Activated CD8-positive, alpha-beta memory T cell treated with anti-CD3 and anti-CD28 coated beads for 48 hours (primary cell): ENCODE results near the gene CDKAL1.
A peak's percentile ranks its signal among the peaks of the same experiment; 100 is the strongest.
"Not testable (repeated sequence)": the region's sequence is repeated elsewhere in the genome, so short reads cannot be mapped to it uniquely, and the experiment has no call there.

Source experiments
- DNase-seq, 3 experiments: peaks; one replicate each; pipeline ENCODE4 v3.0.0-alpha.2; 2020; ENCODE audit warnings: low read depth in 2 of 3, low spot score in 2 of 3

CDKAL1 gene

DNA sequence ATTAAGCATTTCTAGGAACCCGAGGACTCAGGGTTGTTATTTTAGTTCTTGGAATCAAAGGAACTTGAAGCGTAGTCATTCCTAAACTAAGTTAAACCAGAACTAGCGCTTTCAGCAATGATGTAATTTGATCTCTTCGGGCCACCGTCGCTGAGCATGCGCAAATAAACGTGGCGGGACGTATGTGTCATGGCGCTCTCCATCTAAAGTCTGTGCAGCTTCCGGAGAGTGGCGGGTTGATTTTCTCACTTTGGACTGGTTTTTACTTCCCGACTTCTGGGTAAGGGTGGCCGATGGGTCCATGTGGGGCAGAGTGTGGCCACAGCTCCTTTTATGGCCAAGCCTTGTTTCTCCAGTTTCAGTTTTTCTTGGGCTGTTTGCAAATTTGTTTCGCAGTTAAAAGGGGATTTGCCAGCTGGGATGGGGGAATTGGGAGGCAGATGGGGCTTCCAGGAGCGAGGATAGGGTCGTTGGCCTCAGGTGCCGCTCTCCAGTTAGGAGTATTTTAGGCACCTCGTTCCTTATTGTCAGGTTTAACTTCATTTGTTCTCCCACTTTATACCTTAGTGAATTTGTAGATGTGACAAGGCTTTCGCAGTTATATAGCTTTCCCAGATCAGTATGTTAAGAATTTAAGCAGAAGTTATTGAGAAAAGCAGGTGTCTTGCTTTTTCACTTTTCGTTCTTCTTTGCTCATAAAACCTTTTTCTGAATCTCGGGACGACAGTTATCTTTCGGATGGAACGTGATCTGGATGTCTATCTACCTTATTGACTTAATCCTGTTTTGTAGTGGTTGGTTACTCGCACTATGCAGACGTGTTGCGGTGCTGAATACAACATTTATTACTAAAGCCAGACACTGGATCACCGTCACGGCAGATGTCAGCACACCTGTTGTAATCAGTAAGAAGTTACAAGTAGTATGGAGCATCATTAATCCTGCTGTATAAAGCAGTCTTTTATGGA is at the start of gene CDKAL1:
Gene CDKAL1, plus strand, starts transcription at position 163 of the 968 bp plus-strand sequence. CDS start 11,894 bp downstream, outside the sequence.
- peak; percentile 59 to 69 (median 60) for DNase-seq

DNA sequence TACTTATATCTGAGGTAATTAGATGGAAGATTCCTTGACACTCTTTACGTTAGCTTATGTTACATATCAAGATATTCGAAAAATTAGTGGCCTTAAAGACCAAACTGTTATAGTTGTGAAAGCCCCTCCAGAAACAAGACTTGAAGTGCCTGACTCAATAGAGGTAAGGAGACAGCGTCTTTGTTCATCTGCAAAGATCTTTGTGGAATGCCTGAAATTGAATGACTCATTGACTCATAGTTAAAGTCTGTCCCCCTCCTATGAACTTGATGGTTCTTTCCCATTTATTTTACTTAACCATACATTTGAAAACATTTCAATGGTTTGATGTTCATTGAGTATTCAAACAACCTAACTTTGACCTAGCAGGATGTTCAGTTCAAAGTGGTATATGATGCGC is 47.6 kb upstream of the CDKAL1 start:
- DNase-seq: no peak

DNA sequence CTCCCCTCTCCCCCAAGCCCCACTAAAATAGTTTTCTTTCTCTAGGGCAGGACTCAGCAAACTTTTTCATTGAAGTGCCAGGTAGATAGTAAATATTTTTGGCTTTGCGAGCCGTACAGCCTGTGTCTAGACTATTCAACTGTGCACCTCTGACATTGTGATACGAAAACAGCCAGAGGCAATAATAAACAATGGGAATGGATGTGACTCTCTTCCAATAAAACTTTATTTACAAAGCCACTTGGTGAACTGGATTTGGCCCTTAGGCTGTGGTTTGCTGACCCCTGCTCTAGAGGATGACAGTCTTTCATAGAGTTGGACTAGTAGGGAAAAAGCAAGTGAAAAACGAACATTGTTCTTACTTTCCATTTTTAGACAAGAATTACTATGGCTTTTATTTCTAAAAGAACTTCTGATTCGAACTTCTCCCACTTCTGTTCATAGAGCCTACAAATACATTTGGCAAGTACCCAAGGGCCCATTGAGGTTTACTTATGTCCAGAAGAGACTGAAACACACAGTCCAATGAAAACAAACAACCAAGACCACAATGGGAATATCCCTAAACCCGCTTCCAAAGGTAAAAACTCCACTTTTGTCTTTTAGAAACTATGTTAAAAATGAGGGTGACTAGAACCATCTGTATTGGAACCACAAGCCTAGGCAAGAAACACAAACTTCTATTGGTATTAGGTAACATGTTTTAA is 46.4 kb upstream of the CDKAL1 start:
- no peak for DNase-seq

DNA sequence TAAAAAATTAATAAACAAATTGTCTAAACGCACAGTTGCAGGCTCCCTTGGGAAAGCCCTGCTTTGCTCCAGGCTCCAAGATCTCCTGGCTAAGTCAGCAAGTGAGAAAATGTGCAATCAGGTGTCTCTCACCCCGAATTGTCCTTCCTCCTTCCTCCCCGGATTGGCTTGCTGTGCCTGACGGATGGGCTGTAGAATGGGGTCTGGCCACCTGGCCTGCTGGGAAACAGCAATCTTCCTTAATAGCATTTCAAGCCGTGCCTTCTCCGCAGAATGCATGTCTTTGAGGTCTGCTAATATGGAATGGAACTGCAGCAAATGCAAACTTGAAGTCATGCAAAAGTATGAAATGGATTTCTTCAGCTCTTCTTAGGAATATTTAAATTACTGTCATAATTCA is 43.7 kb upstream of the CDKAL1 start:
- no peak for DNase-seq

DNA sequence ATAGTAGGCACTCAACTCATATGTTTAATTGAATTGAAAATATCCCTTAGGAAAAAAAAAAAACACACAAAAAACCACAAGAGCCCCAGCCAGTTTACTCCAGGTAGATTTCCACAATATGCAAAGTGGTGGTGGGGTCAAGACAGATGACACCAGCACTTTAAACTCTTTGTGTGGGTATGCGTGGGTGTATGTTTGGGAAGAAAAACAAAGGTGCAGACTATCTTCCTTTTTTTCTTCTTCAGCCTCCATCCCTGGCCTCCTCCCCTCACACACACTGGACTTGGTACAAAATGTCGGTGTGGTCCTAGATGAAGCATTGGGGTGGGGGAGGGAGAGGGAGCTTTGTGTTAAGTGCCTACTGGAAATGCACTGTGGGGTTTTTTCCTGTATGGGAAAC is 42.2 kb upstream of the CDKAL1 start:
- no peak for DNase-seq

DNA sequence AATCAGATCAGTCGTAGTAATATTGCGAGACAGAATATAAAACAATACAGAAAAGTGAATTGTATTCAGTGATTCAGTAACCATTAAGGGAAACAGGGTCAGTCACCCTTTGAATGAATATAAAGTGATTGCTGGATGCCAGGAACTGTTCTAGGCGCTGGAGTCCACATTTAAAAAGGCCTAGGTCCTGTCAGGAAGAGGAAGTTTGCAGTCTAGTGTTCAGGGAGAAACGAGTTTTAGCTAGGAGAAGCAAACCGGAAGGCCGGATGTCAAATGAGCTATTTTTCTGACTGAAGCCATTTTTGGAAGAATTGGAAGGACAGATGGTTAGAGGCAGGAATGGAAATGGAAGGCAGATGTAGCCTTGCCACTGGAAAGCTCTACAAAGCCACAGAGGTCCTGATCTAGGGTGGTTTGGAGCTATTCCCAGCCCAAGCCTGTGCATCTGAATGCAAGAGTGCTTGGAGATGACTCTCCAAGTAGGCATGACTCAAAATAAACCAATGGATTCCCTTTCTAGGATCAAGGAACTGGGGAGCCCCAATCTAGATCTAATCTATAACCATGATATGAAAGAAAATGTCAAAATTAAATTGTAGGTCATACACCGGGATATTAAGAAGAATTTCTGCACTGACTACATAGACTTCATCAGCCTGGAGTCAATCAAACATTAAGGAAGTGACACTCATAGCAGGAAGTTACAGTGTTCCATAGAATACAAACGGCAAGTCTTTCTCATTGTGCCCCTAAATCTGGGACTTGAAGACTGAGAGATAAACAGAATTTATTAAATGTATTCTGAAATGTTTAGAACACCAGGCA is 36.8 kb upstream of the CDKAL1 start:
- no peak for DNase-seq

DNA sequence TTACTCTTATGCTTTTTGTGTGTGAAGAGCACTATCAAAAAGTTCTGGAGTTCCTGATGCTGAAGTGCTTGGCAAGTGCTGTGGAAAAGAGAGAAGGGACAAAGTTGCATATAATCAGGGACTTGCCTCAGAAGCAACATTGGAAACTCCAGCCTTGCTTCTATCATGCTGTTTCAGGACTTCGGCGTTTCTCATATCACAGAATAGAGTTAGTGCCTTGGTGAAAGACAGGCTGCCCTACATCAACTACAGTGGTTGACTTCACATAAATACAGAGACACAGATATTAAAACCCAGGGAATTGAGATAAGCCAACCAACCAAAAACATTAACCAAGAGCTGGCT is 36.2 kb upstream of the CDKAL1 start:
- no peak for DNase-seq

DNA sequence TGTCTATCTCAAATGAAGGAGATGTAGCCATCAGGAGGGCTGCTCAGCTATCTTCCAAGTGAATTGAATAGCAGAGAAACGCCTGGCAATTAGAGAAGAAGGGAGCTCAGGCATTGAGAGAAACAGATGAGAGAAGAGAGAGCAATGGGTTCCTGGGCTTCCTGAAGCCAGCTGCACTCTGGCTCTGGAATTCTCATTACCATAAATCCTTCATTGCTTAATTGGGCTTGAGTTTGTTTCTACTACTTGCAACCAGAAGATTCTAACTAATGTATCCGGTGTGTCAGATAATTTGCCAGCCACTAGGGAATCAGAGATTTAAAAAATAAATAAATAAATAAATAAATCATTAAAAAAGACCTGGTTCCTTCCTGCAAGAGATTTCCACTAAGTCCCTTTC is 25.0 kb upstream of the CDKAL1 start:
- no peak for DNase-seq

DNA sequence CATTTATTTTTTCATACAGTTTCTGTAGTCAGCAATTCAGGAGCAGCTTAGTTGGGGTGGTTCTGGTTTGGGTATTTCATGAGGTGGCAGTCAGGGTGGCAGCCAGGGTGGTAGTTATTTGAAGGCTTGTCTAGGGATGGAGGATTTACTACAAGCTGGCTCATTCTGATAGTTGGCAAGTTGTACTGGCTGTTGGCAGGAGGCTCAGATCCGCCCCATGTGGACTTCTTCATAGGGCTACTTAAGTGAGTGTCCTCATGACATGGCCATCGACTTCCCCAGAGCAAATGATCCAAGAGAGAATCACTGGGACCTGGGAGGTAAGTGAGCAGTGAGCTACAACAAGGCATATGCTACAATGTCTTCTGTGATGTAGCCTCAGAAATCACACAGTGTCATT is 22.4 kb upstream of the CDKAL1 start:
- no peak for DNase-seq

DNA sequence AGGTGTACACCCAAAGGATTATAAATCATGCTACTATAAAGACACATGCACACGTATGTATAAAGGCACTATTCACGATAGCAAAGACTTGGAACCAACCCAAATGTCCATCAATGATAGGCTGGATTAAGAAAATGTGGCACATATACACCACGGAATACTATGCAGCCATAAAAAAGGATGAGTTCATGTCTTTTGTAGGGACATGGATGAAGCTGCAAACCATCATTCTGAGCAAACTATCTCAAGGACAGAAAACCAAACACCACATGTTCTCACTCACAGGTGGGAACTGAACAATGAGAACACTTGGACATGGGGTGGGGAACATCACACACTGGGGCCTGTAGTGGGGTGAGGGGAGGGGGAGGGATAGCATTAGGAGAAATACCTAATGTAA is 9.0 kb upstream of the CDKAL1 start:
- not testable (repeated sequence) for DNase-seq

DNA sequence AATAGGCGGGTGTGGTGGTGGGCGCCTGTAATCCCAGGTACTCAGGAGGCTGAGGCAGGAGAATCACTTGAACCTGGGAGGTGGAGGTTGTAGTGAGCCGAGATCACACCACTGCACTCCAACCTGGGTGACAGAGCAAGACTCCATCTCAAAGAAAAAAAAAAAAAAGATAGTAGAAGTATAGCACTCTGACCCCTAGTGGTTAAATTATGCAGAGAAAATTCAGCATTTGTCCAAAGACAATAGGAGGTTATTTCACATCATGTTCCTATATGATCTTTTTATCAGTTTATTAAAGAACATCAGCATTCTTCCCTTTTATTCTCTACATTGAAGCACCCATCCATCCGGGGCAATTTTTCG is 5.2 kb upstream of the CDKAL1 start:
- not testable (repeated sequence) for DNase-seq

DNA sequence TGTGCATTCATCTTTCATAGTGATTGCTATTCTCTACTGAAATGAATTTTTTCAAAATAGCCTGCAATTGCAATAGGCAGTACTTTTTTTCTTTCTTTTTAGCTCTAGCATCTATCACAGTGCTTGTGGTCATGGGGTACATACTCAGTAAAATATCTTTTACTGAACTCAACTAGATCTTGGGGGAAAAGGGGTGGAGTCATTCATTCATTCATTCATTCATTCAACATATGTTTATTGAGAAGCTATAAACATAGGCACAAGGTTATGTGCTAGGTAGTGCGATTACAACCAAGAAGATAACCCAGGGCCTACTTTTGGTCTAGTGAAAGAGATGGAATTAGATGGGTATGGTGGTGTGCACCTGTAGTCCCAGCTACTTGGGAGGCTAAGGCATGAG is 1.4 kb upstream of the CDKAL1 start:
- DNase-seq: no peak

DNA sequence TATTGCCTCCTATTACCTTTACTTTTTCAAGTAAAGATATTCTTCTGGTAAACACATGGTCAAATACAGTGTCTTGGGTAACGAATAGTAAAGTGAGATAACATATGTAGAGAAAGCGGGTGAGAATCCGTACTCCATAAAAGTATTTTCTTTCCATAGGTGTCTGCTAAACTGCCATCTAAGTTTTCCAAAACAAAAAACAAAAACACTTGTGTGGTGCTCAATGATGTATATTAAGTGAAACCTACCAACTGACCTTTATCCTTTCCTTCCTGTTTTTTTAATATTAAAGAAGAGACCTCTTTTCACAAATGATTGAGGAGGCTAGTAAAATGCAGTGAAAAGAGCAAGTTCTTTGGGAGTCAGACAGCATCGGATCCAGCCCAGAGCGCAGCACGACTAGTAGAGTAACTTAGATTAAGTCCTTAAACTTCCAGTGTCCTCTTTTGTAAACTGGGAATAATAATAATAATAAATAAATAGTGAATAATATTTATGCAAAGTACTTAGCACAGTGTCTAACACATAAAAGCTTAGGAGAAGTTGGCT is 437 bp upstream of the CDKAL1 start:
- DNase-seq: no peak

DNA sequence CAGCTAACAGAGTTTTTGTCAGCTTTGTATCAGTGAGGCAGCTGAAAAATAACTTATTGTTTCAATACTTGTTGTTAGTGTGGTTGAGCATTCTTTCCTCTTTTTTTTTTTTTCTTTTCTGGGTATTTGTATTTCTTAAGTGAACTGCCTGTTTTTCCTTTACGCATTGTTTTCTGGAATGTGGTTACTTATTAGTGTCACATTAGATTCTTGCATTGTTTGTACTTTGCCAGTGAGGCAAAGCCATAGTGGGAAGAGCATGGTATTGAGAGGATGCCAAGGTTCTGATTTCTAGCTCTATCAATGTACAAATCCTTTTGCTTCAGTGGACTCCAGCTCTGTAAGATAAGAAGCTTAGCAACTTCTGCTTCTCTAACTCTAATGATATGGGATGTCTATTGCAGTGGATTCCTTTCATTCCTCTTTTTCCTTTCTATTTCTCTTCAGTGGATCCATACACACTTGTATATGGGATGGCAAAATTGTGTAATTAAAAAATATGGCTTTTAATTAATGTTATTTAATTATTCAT is 3.9 kb downstream of the CDKAL1 start:
- DNase-seq: no peak

DNA sequence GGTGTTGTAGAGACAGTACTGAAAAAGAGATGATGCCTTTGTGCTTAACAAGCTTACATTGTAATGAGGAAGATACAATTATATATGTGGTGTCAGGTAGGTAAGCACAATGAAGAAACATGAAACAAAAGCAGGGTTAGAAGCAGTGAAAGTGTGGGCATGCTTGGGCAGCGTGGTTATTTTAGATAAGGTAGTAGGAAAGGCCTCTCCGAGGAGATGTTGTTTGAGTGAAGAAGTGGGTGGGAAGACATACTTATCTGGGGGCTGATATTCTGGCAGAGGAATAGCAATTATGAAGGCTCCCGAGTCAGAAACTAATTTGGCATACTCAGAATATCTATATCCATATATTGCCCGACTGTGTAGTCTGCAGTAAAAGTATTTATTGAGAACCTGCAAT is 4.7 kb downstream of the CDKAL1 start:
- no peak for DNase-seq

DNA sequence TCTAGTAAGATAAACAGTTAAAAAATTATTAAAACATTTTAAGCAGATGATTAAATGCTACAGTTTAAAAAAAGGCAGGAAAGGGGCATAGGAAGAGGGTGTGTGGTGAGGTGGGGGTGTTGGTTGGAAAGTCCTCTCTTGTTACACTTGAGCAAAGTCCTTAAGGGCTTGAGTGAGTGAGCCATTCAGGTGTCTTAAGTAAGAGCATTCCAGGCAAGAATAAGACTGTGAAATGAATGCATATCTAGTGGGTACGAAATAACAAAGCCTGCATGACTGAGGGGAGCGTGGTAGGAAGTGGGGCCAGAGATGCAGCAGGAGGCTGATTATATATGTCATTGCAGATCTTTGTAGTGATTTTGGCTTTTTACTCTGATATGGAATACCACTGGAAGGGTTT is 5.1 kb downstream of the CDKAL1 start:
- DNase-seq: no peak

DNA sequence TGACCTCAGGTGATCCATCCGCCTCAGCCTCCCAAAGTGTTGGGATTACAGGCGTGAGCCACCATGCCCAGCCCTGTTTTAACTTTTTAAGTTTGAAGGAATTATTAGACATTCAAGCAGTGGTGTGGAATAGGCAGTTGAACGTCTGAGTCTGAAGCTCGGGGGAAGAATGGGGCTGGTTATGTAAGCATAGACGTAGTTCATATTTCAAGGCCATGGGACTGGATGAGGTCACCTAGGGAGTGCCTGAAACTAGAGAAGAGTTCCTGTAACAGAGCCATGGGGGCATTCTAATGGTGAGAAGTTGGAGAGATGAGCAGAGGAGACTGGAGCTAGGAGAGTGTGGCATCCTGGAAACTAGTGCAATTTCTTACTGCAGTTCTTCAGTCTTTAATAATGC is 6.4 kb downstream of the CDKAL1 start:
- DNase-seq: no peak

DNA sequence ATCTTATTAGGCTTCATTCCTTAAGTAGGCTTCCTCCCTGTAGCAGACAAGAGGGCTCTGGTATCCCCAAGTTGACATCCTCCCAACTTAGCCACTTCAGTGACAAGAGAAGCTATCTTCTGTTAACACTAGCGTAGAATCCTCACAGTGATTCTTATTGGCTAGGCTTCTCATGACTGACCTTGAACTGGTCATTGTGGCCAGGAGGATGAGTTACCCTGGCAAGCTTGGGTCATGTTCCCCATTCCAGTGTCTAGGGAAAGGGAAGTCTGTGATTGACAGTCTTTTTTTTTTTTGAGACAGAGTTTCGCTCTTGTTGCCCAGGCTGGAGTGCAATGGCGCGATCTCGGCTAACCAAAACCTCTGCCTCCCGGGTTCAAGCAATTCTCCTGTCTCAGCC is 7.1 kb downstream of the CDKAL1 start:
- no peak for DNase-seq

DNA sequence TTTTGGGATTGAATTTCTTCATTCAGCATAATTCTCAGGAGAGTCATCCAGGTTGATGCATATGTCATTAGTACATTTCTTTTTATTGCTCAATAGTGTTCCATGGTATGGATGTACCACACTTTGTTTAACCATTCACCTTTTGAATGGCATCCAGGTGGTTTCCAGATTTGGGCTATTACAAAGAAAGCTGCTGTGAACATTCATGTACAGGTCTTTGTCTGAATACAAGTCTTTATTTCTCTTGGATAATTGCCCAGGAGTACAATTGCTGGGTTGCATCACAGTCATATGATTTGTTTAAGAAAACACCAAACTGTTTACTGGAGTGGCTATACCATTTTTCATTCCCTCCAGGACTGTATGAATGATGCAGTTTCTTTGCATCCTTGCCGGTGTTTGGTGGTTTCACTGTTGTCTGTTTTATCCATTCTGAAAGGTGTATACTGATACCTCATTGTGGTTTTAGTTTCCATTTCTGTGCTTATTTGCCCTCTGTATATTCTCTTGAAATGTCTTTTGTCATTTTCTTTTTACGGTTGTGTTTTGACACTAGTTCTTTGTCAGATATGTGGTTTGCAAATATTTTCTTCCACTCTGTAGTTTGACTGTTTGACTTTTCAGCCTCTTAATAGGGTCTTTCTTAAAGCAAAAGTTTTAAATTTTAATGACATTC is 8.8 kb downstream of the CDKAL1 start:
- DNase-seq: no peak

DNA sequence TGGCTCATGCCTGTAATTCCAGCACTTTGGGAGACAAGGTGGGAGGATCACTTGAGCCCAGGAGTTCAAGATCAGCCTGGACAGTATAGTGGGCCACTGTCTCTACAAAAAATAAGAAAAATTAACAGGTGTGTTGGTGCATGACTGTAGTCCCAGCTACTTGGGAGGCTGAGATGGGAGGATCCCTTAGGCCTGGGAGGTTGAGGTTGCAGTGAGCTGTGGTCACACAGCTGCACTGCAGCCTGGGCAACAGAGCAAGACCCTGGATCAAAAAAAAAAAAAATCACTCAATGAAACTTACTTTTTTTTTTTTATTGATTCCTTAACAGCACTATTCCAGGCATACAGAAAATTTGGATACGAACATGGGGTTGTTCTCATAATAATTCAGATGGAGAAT is 14.0 kb downstream of the CDKAL1 start:
- no peak for DNase-seq

DNA sequence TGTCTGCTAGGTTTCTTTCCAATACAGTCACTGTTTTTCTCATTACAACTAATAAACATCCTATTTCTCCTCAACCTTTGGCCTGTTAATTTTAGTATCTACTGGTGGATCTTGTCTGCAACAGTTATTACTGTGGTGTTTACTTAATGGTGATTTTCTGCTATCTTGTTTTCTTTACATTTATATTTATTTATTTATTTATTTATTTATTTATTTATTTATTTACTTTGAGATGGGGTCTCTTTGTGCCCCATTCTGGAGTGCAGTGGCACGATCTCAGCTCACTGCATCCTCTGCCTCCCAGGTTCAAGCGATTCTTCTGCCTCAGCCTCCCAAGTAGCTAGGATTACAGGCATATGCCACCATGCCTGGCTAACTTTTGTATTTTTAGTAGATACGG is 15.1 kb downstream of the CDKAL1 start:
- not testable (repeated sequence) for DNase-seq
